Measurements from ENCODE around the gene MAPK4. TPM values are rescaled to one million over a fixed set of nuclear protein-coding genes. Genes with fewer than 3 reads are reported as not detected.
"Not testable (repeated sequence)": the region's sequence is repeated elsewhere in the genome, so short reads cannot be mapped to it uniquely, and the experiment has no call there.

Gene MAPK4
- under 1 TPM in 1 of 5 donors, not detected in 4; 0.06 TPM for total RNA-seq
- 0.04 TPM for total RNA-seq (2013)
- 0 reads per million in 29 experiments for total RNA-seq

DNA sequence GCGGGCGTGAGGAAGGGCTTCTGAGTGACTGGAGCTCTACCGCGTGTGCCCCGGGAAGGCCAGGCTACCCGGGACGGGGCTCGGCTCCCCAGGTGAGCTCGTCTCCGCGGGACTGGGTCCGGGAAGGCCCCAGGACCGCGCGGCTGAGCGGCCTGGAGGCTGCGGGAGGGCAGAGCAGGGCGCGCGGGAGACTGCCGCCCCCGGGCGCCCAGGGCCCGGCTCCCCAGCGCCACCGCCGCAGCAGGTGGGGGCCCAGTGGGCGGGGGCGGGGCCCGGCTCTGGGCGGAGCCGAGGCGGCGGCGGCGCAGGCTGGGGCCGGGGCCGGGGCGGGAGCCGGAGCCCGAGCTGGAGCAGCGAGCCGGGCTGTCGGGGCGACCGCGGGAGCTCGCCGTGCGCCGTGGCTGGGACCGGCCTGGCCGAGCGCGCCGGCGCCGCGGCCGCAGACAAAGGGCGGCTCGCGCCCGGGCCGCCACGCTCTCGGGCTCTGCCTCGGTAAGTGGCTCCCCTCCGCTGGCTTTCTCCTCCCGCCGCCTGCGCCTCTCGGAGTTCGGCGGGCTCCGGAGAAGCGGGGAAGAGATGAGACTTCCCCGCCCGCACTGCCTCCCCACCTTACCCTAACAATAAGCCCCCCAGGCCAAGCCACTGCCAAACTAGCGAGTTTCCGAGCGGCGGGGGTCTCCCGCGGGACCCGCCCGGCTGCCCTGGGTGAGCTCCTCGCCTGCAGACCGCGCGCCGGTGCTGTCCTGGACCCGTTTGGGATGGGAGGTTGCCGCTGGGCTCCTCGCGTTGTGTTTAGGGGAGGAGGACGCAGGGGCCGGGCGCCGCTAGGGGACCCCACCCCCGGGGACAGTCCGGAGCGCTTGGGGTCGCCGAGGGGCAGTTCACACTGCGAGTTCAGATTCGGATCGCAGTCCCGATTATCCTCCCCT lies at the start of gene MAPK4:
Gene MAPK4 (plus strand): TSS at position 336 of the 929 bp plus-strand sequence. CDS start 103,872 bp downstream, outside the sequence.
- H3K4me3 Mint-ChIP-seq: peak within 1 kb of the TSS; percentile 29 to 67 (median 44)
- H3K9me3 ChIP-seq: no peaks in the 10 kb centered on the region
- ChIA-PET POLR2A (no interaction called here), CTCF (no interaction called here)
- peak in 1 of 35 experiments; percentile 7 for DNase-seq
- no peaks in the 10 kb centered on the region for H3K36me3 Mint-ChIP-seq
- peak; percentile 55 to 65 (median 58) for ATAC-seq (replicated peaks in 1 of 4)
- H3K27ac Mint-ChIP-seq: no peak within 1 kb of the TSS
- H3K9me3 Mint-ChIP-seq: peaks cover 4 to 8% (median 8%) of the 10 kb centered on the region in 3 donors
- H3K4me1 Mint-ChIP-seq: peaks cover 0 to 12% (median 12%) of the 10 kb centered on the region in 3 donors
- whole genome bisulfite sequencing (ENCODE audit: insufficient coverage): 2% methylated on average over 83 of the region's 109 CpGs
- peak within 1 kb of the TSS in 1 of 2 donors; percentile 60 for H3K4me3 ChIP-seq (ENCODE audit: control insufficient read depth in 1 of 2, extremely low read depth in 1 of 2, low read length in 1 of 2)
- peaks cover 65 to 68% of the 10 kb centered on the region in 2 donors for H3K27me3 Mint-ChIP-seq
- H3K27ac ChIP-seq (ENCODE audit: low read length): no peak within 1 kb of the TSS
- no peaks in the 10 kb centered on the region for H3K36me3 ChIP-seq (ENCODE audit: control insufficient read depth in 2 of 2, extremely low read depth in 1 of 2, insufficient read depth in 1 of 2, low read length in 1 of 2)
- peaks cover 0 to 10% of the 10 kb centered on the region in 2 experiments for H3K4me1 ChIP-seq (ENCODE audit: control insufficient read depth in 1 of 2, extremely low read depth in 1 of 2, insufficient read depth in 2 of 2, low read length in 2 of 2)
- H3K27me3 ChIP-seq (replicated peaks in 1 of 2; ENCODE audit: control insufficient read depth in 2 of 2, extremely low read depth in 1 of 2, insufficient read depth in 2 of 2, low read length in 1 of 2): peaks cover 6 to 30% of the 10 kb centered on the region in 2 experiments

DNA sequence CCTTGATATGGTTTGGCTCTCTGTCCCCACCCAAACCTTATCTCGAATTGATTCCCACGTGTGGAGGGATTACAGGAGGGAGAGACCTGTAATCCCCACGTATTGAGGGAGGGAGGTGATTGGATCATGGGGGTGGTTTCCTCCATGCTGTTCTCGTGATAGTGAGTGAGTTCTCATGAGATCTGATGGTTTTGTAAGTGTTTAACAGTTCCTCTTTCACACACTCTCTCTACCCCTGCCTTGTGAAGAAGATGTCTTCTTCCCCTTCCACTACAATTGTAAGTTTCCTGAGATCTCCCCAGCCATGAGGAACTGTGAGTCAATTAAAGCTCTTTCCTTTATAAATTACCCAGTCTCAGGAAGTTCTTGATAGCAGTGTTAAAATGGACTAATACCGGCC lies 42.6 kb upstream of the MAPK4 start:
- H3K27ac ChIP-seq (ENCODE audit: low read length); H3K27ac Mint-ChIP-seq; H3K36me3 ChIP-seq (ENCODE audit: control insufficient read depth in 2 of 2, extremely low read depth in 1 of 2, insufficient read depth in 1 of 2, low read length in 1 of 2); H3K4me1 Mint-ChIP-seq; CTCF ChIA-PET; ATAC-seq (replicated peaks in 1 of 4); H3K4me3 Mint-ChIP-seq; H3K36me3 Mint-ChIP-seq; POLR2A ChIA-PET; H3K4me1 ChIP-seq (ENCODE audit: control insufficient read depth in 1 of 2, extremely low read depth in 1 of 2, insufficient read depth in 2 of 2, low read length in 2 of 2); DNase-seq; H3K9me3 Mint-ChIP-seq; H3K9me3 ChIP-seq; H3K27me3 ChIP-seq (replicated peaks in 1 of 2; ENCODE audit: control insufficient read depth in 2 of 2, extremely low read depth in 1 of 2, insufficient read depth in 2 of 2, low read length in 1 of 2); H3K4me3 ChIP-seq (ENCODE audit: control insufficient read depth in 1 of 2, extremely low read depth in 1 of 2, low read length in 1 of 2): not testable (repeated sequence)
- no CpG with 5 or more reads among the region's 5 CpGs for whole genome bisulfite sequencing (ENCODE audit: insufficient coverage)
- H3K27me3 Mint-ChIP-seq: peaks cover 5 to 11% of the 10 kb centered on the region in 2 donors

DNA sequence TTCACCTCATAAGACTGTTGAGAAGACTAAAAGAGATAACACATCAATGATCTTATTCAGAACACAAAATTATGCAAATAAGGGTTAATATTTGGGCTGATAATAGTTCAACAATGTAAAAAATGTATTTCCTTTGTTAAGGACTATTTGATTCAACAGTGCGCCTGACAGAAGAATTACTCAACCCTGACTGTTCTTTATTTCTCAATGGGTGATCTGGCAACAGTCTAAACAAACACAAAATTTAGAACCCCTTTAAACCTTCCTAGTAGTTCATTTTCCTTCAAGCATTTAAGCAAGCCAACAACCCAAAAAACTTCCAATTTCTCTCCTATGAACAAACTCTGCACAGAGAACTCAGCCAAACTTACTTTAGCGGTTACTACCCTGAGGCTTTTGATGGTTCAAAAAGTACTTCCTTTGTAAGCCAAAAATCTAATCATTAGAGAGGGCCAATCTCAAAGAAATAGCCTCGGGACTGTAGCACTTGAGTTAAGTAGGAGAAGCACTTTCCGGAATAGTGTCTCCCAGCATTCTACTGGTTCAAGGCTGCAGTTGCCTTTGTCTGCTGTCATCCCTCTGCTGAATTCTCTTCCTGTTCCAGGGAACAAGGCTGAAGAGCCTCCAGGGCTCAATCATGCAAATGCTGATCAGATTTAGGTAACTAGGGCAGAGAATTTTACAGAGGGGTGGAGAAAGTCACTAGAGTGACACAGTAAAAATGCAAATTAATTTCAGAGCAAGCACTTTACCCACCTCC lies 40.9 kb upstream of the MAPK4 start:
- Histone ChIP-seq H3K4me1 (ENCODE audit: control insufficient read depth in 1 of 2, extremely low read depth in 1 of 2, insufficient read depth in 2 of 2, low read length in 2 of 2) (no peaks in the 10 kb centered on the region), H3K36me3 (ENCODE audit: control insufficient read depth in 2 of 2, extremely low read depth in 1 of 2, insufficient read depth in 1 of 2, low read length in 1 of 2) (no peaks in the 10 kb centered on the region), H3K27ac (ENCODE audit: low read length) (no peak overlapping the region), H3K4me3 (ENCODE audit: control insufficient read depth in 1 of 2, extremely low read depth in 1 of 2, low read length in 1 of 2) (no peak overlapping the region), H3K27me3 (replicated peaks in 1 of 2; ENCODE audit: control insufficient read depth in 2 of 2, extremely low read depth in 1 of 2, insufficient read depth in 2 of 2, low read length in 1 of 2) (peaks cover 0 to 8% of the 10 kb centered on the region in 2 experiments), H3K9me3 (no peaks in the 10 kb centered on the region)
- Mint-ChIP-seq H3K27ac (no peak overlapping the region), H3K4me1 (no peaks in the 10 kb centered on the region), H3K36me3 (no peaks in the 10 kb centered on the region), H3K9me3 (no peaks in the 10 kb centered on the region), H3K27me3 (peaks cover 7 to 17% of the 10 kb centered on the region in 2 donors), H3K4me3 (no peak overlapping the region)
- 100% methylated on average over 1 of the region's 4 CpGs for WGBS (ENCODE audit: insufficient coverage)
- ATAC-seq (replicated peaks in 1 of 4) (no peak), DNase-seq (no peak)
- ChIA-PET POLR2A (no interaction called here), CTCF (no interaction called here)

DNA sequence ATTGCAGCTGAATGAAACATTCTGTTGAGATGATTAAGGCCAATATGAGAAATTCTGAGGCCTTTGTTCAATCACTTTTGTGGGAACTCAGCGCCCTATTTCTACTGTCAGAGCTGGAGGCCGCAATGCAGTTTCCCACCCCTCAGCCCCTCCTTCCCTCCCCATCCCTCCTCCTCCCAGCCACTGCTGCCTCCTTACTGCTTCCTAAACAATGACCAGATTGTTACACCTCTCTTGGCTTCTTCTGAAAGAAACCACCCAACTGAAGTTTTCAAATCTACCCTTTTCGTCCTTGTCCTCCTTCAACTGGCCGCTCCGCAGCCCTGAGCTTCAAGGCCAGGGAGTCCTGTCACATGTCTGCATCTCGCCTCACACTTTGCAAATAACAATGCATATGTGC lies 36.7 kb upstream of the MAPK4 start:
- Histone ChIP-seq H3K27me3 (replicated peaks in 1 of 2; ENCODE audit: control insufficient read depth in 2 of 2, extremely low read depth in 1 of 2, insufficient read depth in 2 of 2, low read length in 1 of 2) (peaks cover 0 to 9% of the 10 kb centered on the region in 2 experiments), H3K4me1 (ENCODE audit: control insufficient read depth in 1 of 2, extremely low read depth in 1 of 2, insufficient read depth in 2 of 2, low read length in 2 of 2) (no peaks in the 10 kb centered on the region), H3K27ac (ENCODE audit: low read length) (no peak overlapping the region), H3K4me3 (ENCODE audit: control insufficient read depth in 1 of 2, extremely low read depth in 1 of 2, low read length in 1 of 2) (no peak overlapping the region), H3K9me3 (no peaks in the 10 kb centered on the region), H3K36me3 (ENCODE audit: control insufficient read depth in 2 of 2, extremely low read depth in 1 of 2, insufficient read depth in 1 of 2, low read length in 1 of 2) (no peaks in the 10 kb centered on the region)
- H3K9me3 Mint-ChIP-seq: peaks cover 0 to 6% (median 0%) of the 10 kb centered on the region in 3 donors
- H3K27me3 Mint-ChIP-seq: peaks cover 4 to 20% of the 10 kb centered on the region in 2 donors
- DNase-seq (no peak), ATAC-seq (replicated peaks in 1 of 4) (no peak)
- POLR2A ChIA-PET: no interaction called here
- CTCF ChIA-PET: no interaction called here
- H3K36me3 Mint-ChIP-seq: no peaks in the 10 kb centered on the region
- no peak overlapping the region for H3K4me3 Mint-ChIP-seq
- no peaks in the 10 kb centered on the region for H3K4me1 Mint-ChIP-seq
- WGBS (ENCODE audit: insufficient coverage): 88% methylated on average over 6 of the region's 6 CpGs
- H3K27ac Mint-ChIP-seq: no peak overlapping the region

DNA sequence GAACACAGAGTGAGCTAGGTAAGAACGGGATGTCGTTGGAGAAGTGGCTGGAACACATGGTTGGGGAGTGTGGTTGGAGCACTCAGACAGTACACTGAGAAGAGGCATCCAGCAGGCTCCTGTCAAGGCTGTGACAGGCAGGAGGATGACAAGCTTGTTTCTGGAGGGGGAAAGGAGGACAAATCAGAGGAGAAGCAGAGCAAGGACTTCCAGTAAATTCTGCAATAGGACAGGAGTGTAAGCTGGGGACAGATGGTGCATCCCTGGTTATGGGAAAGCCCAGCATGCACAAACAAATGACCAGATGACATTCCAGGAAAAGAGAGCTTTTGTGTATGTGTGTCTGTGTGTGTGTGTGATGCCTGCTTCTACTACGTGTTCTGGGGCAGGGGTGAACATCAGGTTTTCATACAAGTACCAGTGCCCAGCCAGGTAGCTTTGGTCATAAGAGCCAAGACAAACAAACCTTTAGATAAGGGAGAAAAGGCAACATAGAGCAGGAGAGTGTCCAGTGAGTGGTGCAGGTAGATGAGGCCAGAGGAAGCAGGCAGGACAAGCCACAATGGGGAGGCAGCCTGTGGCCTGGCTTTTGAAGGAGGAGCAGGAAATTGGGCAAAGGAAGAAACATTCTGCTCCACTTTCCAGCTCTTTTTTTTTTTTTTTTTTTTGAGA lies 32.1 kb upstream of the MAPK4 start:
- H3K27ac ChIP-seq (ENCODE audit: low read length): no peak overlapping the region
- peaks cover 0 to 3% of the 10 kb centered on the region in 2 experiments for H3K27me3 ChIP-seq (replicated peaks in 1 of 2; ENCODE audit: control insufficient read depth in 2 of 2, extremely low read depth in 1 of 2, insufficient read depth in 2 of 2, low read length in 1 of 2)
- ChIA-PET POLR2A (no interaction called here), CTCF (no interaction called here)
- DNase-seq: no peak
- no peaks in the 10 kb centered on the region for H3K36me3 ChIP-seq (ENCODE audit: control insufficient read depth in 2 of 2, extremely low read depth in 1 of 2, insufficient read depth in 1 of 2, low read length in 1 of 2)
- H3K9me3 Mint-ChIP-seq: peaks cover 11 to 20% (median 14%) of the 10 kb centered on the region in 3 donors
- no peaks in the 10 kb centered on the region for H3K36me3 Mint-ChIP-seq
- no peaks in the 10 kb centered on the region for H3K9me3 ChIP-seq
- H3K4me3 ChIP-seq (ENCODE audit: control insufficient read depth in 1 of 2, extremely low read depth in 1 of 2, low read length in 1 of 2): no peak overlapping the region
- no peak for ATAC-seq (replicated peaks in 1 of 4)
- H3K27me3 Mint-ChIP-seq: peaks cover 2 to 14% of the 10 kb centered on the region in 2 donors
- no peak overlapping the region for H3K4me3 Mint-ChIP-seq
- no peak overlapping the region for H3K27ac Mint-ChIP-seq
- H3K4me1 Mint-ChIP-seq: no peaks in the 10 kb centered on the region
- WGBS (ENCODE audit: insufficient coverage): 84% methylated on average over 3 of the region's 3 CpGs
- H3K4me1 ChIP-seq (ENCODE audit: control insufficient read depth in 1 of 2, extremely low read depth in 1 of 2, insufficient read depth in 2 of 2, low read length in 2 of 2): no peaks in the 10 kb centered on the region

DNA sequence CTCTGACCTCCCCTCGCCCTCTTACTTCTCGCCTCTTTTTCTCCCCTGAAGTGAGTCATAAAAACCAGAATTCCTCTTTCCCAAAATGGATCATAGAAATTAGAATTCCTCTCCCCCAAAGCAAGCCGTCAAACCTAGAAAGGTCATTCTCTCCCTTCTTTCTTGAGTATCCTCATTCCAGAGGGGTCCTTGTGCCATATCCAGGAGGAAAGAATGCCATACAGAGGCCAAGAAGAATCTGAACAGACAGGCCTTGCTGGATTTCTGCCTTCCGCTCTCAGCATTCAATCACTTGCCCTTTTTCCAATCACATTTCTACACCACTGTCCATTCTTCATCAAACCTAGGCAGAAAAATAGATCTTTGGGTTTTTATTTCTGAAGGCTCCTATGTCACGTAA lies 31.1 kb upstream of the MAPK4 start:
- POLR2A ChIA-PET: no interaction called here
- no peak overlapping the region for H3K27ac Mint-ChIP-seq
- CTCF ChIA-PET: no interaction called here
- no peaks in the 10 kb centered on the region for H3K36me3 Mint-ChIP-seq
- H3K4me3 Mint-ChIP-seq: no peak overlapping the region
- peaks cover 21 to 25% (median 23%) of the 10 kb centered on the region in 3 donors for H3K9me3 Mint-ChIP-seq
- Histone ChIP-seq H3K4me3 (ENCODE audit: control insufficient read depth in 1 of 2, extremely low read depth in 1 of 2, low read length in 1 of 2) (no peak overlapping the region), H3K4me1 (ENCODE audit: control insufficient read depth in 1 of 2, extremely low read depth in 1 of 2, insufficient read depth in 2 of 2, low read length in 2 of 2) (no peaks in the 10 kb centered on the region), H3K9me3 (no peaks in the 10 kb centered on the region), H3K27me3 (replicated peaks in 1 of 2; ENCODE audit: control insufficient read depth in 2 of 2, extremely low read depth in 1 of 2, insufficient read depth in 2 of 2, low read length in 1 of 2) (peaks cover 0 to 3% of the 10 kb centered on the region in 2 experiments), H3K27ac (ENCODE audit: low read length) (no peak overlapping the region), H3K36me3 (ENCODE audit: control insufficient read depth in 2 of 2, extremely low read depth in 1 of 2, insufficient read depth in 1 of 2, low read length in 1 of 2) (no peaks in the 10 kb centered on the region)
- H3K4me1 Mint-ChIP-seq: no peaks in the 10 kb centered on the region
- no peak for ATAC-seq (replicated peaks in 1 of 4)
- DNase-seq: no peak
- WGBS (ENCODE audit: insufficient coverage): 100% methylated on average over 1 of the region's 5 CpGs
- H3K27me3 Mint-ChIP-seq: peaks cover 0 to 10% of the 10 kb centered on the region in 2 donors
